GM19193 (cell line): ENCODE data around the gene AUTS2.

Source experiments
- POLR2A ChIP-seq: IDR thresholded peaks from 4 replicates; pipeline ENCODE4 v1.6.1; 2011; ENCODE audit not compliant: insufficient read depth, insufficient read length; ENCODE audit errors: extremely low read depth

Gene AUTS2

GRCh38 chr7:69598081-69598486 lies at the start of gene AUTS2:
Gene AUTS2, plus strand, starts transcription at chr7:69598475. Its CDS starts 1,179 bp downstream, at chr7:69599654.
- no peak for TF ChIP-seq POLR2A

- TF ChIP-seq POLR2A: no peak
Observed at GRCh38 chr7:69550991-69551390, 47.3 kb upstream of the AUTS2 start.

- TF ChIP-seq POLR2A: no peak
Observed at GRCh38 chr7:69553190-69553589, 45.1 kb upstream of the AUTS2 start.

GRCh38 chr7:69561266-69561960 lies 36.9 kb upstream of the AUTS2 start:
- TF ChIP-seq POLR2A: no peak

- TF ChIP-seq POLR2A: no peak
Observed at GRCh38 chr7:69564454-69565417, 33.5 kb upstream of the AUTS2 start.

GRCh38 chr7:69567800-69568199 lies 30.5 kb upstream of the AUTS2 start:
- no peak for TF ChIP-seq POLR2A

GRCh38 chr7:69568266-69568665 lies 30.0 kb upstream of the AUTS2 start:
- TF ChIP-seq POLR2A: no peak

- TF ChIP-seq POLR2A: no peak
Observed at GRCh38 chr7:69575651-69576050, 22.6 kb upstream of the AUTS2 start.

- no peak for TF ChIP-seq POLR2A
Observed at GRCh38 chr7:69577221-69577620, 21.1 kb upstream of the AUTS2 start.

- TF ChIP-seq POLR2A: no peak
Observed at GRCh38 chr7:69585169-69585568, 13.1 kb upstream of the AUTS2 start.

GRCh38 chr7:69586321-69586720 lies 12.0 kb upstream of the AUTS2 start:
- no peak for TF ChIP-seq POLR2A

GRCh38 chr7:69588773-69589172 lies 9.5 kb upstream of the AUTS2 start:
- TF ChIP-seq POLR2A: no peak

- TF ChIP-seq POLR2A: no peak
Observed at GRCh38 chr7:69591805-69592204, 6.5 kb upstream of the AUTS2 start.

- TF ChIP-seq POLR2A: no peak
Observed at GRCh38 chr7:69593511-69593910, 4.8 kb upstream of the AUTS2 start.

GRCh38 chr7:69595415-69595814 lies 2.9 kb upstream of the AUTS2 start:
- TF ChIP-seq POLR2A: no peak

- no peak for TF ChIP-seq POLR2A
Observed at GRCh38 chr7:69596056-69596455, 2.2 kb upstream of the AUTS2 start.

GRCh38 chr7:69596723-69597277 lies 1.5 kb upstream of the AUTS2 start:
- TF ChIP-seq POLR2A: no peak
